ENCODE data around the gene FOXM1.

GRCh38 chr12:2819810-2820209 lies 57.2 kb downstream of the FOXM1 start:
- TF ChIP-seq CTCF (IDR thresholded peaks at IDR 0.05) (no peak), POLR2A (IDR thresholded peaks at IDR 0.05) (no peak)
